ENCODE results near the gene MPHOSPH8.

DNA sequence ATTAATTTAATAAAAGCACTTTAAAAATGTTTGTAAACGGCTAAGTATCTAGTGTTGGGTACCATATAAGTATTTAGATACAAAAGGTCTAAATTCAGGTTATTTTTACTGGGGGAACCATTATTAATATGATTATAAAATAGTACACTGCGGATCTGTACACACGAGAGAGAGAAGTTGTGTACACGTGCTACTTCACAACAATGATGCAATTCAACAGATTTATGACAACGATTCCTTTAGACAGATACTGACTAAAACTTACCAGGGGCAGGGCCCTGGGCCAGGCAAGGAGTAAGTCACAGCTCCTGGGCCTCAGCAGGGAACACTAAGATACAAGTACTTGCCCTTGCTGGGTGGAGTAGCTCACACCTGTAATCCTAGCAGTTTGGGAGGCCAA, 43.0 kb upstream of the MPHOSPH8 start:
- TF ChIP-seq ZNF281 (CRISPR knock-in tag; IDR thresholded peaks at IDR 0.05) (no peak), ZNF263 (CRISPR knock-in tag; IDR thresholded peaks at IDR 0.05; ENCODE audit: low read depth) (no peak)
